IMR-90 (cell line): ENCODE data around the gene GLE1. TPM values are rescaled to one million over a fixed set of nuclear protein-coding genes. Genes with fewer than 3 reads are reported as not detected.

Experiments
- ATAC-seq: fragments of 200-7000 bp; cut with Tn5 transposase; 2 replicates; pipeline ENCODE4 v1.9.1; 2020; ENCODE audit warnings: low read depth, mild to moderate bottlenecking, moderate library complexity
- BruUV-seq: library from RNA; stranded (reverse); fragments of 400-500 nt; replicated peaks from 2 replicates; lab custom pipeline; 2021; lab: Mats Ljungman, UMichigan
- CTCF ChIA-PET: fragments of 300-600 bp; formaldehyde crosslinking; extraction: SDS; loops from one replicate; lab custom pipeline; 2021; ENCODE audit warnings: antibody characterized with exemption; lab: Yijun Ruan, JAX
- POLR2A ChIA-PET: fragments of 300-600 bp; sonication (Branson Sonifier 250); formaldehyde crosslinking; loops from one replicate; lab custom pipeline; 2022; ENCODE audit warnings: antibody characterized with exemption; ENCODE audit not compliant: unreplicated experiment; lab: Charles Lee
- DNase-seq: peaks from one replicate; pipeline ENCODE4 v3.0.0; 2013
- H2AFZ ChIP-seq: replicated peaks from 2 replicates; pipeline ENCODE3; 2013; ENCODE audit warnings: low read length, mild to moderate bottlenecking; ENCODE audit not compliant: poor library complexity
- H2AK5ac ChIP-seq: 2 replicates; pipeline ENCODE4 v1.6.1; 2013; ENCODE audit warnings: low read depth, low read length, inconsistent platforms
- H2AK9ac ChIP-seq: replicated peaks from 2 replicates; pipeline ENCODE3; 2013; ENCODE audit warnings: mild to moderate bottlenecking, low read depth, low read length, moderate library complexity; ENCODE audit not compliant: poor library complexity
- H2BK120ac ChIP-seq: 2 replicates; pipeline ENCODE4 v1.6.1; 2013; ENCODE audit warnings: low read depth, low read length, inconsistent platforms
- H2BK15ac ChIP-seq: 3 replicates; pipeline ENCODE4 v1.6.1; 2013; ENCODE audit warnings: low read depth, low read length, inconsistent platforms
- H2BK20ac ChIP-seq: 2 replicates; pipeline ENCODE4 v1.6.1; 2013; ENCODE audit warnings: low read depth, mild to moderate bottlenecking, inconsistent platforms, low read length, moderate library complexity
- H2BK5ac ChIP-seq: 2 replicates; pipeline ENCODE4 v1.6.1; 2013; ENCODE audit warnings: mild to moderate bottlenecking, low read depth, low read length, inconsistent platforms; ENCODE audit not compliant: poor library complexity, severe bottlenecking
- H3K14ac ChIP-seq: replicated peaks from 2 replicates; pipeline ENCODE4 v1.6.1; 2013; ENCODE audit warnings: low read depth, low read length, inconsistent platforms
- H3K18ac ChIP-seq: 2 replicates; pipeline ENCODE4 v1.6.1; 2013; ENCODE audit warnings: low read depth, low read length, control low read depth
- H3K23ac ChIP-seq: 2 replicates; pipeline ENCODE4 v1.6.1; 2013; ENCODE audit warnings: low read depth, low read length, inconsistent platforms
- H3K27ac ChIP-seq: 2 replicates; pipeline ENCODE4 v1.5.1; 2013; ENCODE audit warnings: mild to moderate bottlenecking, control low read depth, low read length; ENCODE audit not compliant: insufficient read depth
- H3K27me3 ChIP-seq: 2 replicates; pipeline ENCODE4 v1.6.1; 2013; ENCODE audit warnings: low read length; ENCODE audit not compliant: control insufficient read depth, insufficient read depth
- H3K36me3 ChIP-seq: 2 replicates; pipeline ENCODE4 v1.6.1; 2013; ENCODE audit warnings: low read length, mixed read lengths; ENCODE audit not compliant: control insufficient read depth, insufficient read depth
- H3K4ac ChIP-seq: 2 replicates; pipeline ENCODE4 v1.6.1; 2013; ENCODE audit warnings: low read depth, low read length, inconsistent platforms
- H3K4me1 ChIP-seq: 2 replicates; pipeline ENCODE4 v1.6.1; 2013; ENCODE audit warnings: low read length, mixed read lengths; ENCODE audit not compliant: control insufficient read depth, insufficient read depth
- H3K4me2 ChIP-seq: 2 replicates; pipeline ENCODE4 v1.6.1; 2013; ENCODE audit warnings: low read depth, mild to moderate bottlenecking, control low read depth, low read length, moderate library complexity
- H3K4me3 ChIP-seq: 2 replicates; pipeline ENCODE4 v1.5.1; 2013; ENCODE audit warnings: low read depth, mild to moderate bottlenecking, control low read depth, low read length, moderate library complexity; ENCODE audit not compliant: insufficient read depth
- H3K56ac ChIP-seq: 2 replicates; pipeline ENCODE4 v1.6.1; 2013; ENCODE audit warnings: low read length, inconsistent platforms; ENCODE audit not compliant: insufficient read depth; ENCODE audit errors: extremely low read depth
- H3K79me1 ChIP-seq, 2 experiments: 2 replicates each; pipeline ENCODE4 v1.6.1; 2013; ENCODE audit warnings: low read length in 2 of 2, inconsistent platforms in 1 of 2, low read depth in 1 of 2
- H3K9ac ChIP-seq: 2 replicates; pipeline ENCODE4 v1.6.1; 2013; ENCODE audit warnings: low read depth, low read length, control low read depth
- H3K9me1 ChIP-seq: 2 replicates; pipeline ENCODE4 v1.6.1; 2013; ENCODE audit warnings: low read length, inconsistent platforms; ENCODE audit not compliant: insufficient read depth
- H3K9me3 ChIP-seq: 2 replicates; pipeline ENCODE4 v1.6.1; 2013; ENCODE audit warnings: low read length; ENCODE audit not compliant: control insufficient read depth, insufficient read depth
- H4K20me1 ChIP-seq: 2 replicates; pipeline ENCODE4 v1.6.1; 2013; ENCODE audit warnings: low read length, inconsistent platforms; ENCODE audit not compliant: insufficient read depth
- H4K5ac ChIP-seq: 2 replicates; pipeline ENCODE4 v1.6.1; 2013; ENCODE audit warnings: mild to moderate bottlenecking, low read depth, low read length, control low read depth
- H4K8ac ChIP-seq, 2 experiments: 2 replicates each; pipeline ENCODE4 v1.6.1; 2013; ENCODE audit warnings: low read depth in 2 of 2, low read length in 2 of 2, control low read depth in 1 of 2, inconsistent platforms in 1 of 2
- H4K91ac ChIP-seq: 2 replicates; pipeline ENCODE4 v1.6.1; 2013; ENCODE audit warnings: low read depth, low read length, inconsistent platforms; ENCODE audit not compliant: insufficient read depth
- MAFK ChIP-seq: IDR thresholded peaks from 2 replicates; pipeline ENCODE4 v1.6.1; 2012; ENCODE audit warnings: low read depth, low read length, improper control_type of control experiment
- SMC3 ChIP-seq: fragments of 150-350 bp; IDR thresholded peaks from 2 replicates; pipeline ENCODE4 v1.6.1; 2016; ENCODE audit warnings: low read depth, mild to moderate bottlenecking, antibody characterized with exemption, low read length, moderate library complexity
- WGBS, 2 experiments: methylation state at CpG; one replicate each; pipeline versions ENCODE4 v1.1.5 to v1.1.7; 2013; ENCODE audit warnings: missing lambda C conversion rate in 2 of 2; ENCODE audit not compliant: insufficient read length in 1 of 2; ENCODE audit errors: extremely low coverage in 2 of 2; 5-methylcytosine and 5-hydroxymethylcytosine counted together
- dilution Hi-C: fragments of 300-500 bp; cut with HindIII; formaldehyde crosslinking; loops from one replicate; pipeline ENCODE4 v1.14.3; 2018; ENCODE audit warnings: low sequenced_read_pairs; ENCODE audit not compliant: unreplicated experiment
- in situ Hi-C: fragments of 300-500 bp; cut with MboI; formaldehyde crosslinking; loops from 3 replicates; pipeline ENCODE4 v1.14.3; 2019; ENCODE audit warnings: low sequenced_read_pairs, inconsistent platforms, mixed read lengths
- intact Hi-C: fragments of 100-400 bp; cut with micrococcal nuclease; formaldehyde crosslinking; loops from 2 replicates; pipeline ENCODE4 v1.10.0; 2022
- polyA plus RNA-seq, 3 experiments: library from polyadenylated mRNA; depleted of rRNA; stranded (reverse); fragments of >200 nt; gene quantifications; 2 replicates each; pipeline ENCODE4 v1.2.3, GENCODE V29; 2012; ENCODE audit warnings: low replicate concordance in 1 of 3
- total RNA-seq: library from RNA; depleted of rRNA; stranded (reverse); fragments of >200 nt; gene quantifications from 2 replicates; pipeline ENCODE4 v1.2.3, GENCODE V29; 2012

The GLE1 gene
- total and polyA plus RNA-seq, 2 of the 4 experiments (the other 2 are of a cell fraction): 14.3 to 39.4 TPM

DNA sequence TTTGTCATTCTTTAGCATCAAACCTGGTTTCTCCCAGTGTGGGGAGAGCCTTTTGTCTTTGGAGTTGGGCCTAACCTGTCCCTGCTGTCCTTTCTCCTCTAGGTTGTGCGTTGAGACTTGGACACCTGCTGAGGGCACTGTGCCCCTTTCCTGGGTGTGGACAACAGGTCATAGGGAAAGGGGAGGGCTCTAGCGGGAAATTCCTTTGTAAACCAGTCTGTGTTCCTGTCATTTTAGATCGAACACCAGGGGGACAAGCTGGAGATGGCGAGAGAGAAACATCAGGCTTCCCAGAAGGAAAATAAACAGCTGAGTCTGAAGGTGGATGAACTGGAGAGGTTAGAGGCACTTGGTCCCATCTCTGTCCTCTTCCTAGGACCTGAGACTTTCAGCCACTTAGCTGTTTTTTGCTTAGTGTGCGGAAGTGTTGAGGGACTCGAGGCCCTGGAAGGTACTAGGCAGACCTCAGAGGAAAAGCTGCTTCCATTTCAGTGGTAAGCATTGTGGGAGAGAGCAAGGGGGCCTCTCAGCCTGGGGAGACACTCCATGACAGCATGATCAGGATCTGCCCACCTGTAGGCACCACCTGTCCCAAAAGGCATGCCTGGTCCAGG lies 8.6 kb upstream of the GLE1 start:
- no TSS peak for BruUV-seq

More for the DNA sequence above, 8.6 kb upstream of the GLE1 start:
- H3K23ac ChIP-seq: no peak overlapping the region
- H3K4me1 ChIP-seq: no peaks in the 10 kb centered on the region
- H3K79me1 ChIP-seq: no peaks in the 10 kb centered on the region
- H2AK9ac ChIP-seq: no peak overlapping the region
- TF ChIP-seq MAFK (0 out of 2 replicates have a peak, but pooled peaks have one; percentile 7), SMC3 (no peak)
- intact Hi-C loops (no loop called here), in situ Hi-C loops (no loop called here), dilution Hi-C loops (no loop called here)
- H2BK15ac ChIP-seq: no peak overlapping the region
- CTCF ChIA-PET: no interaction called here
- H2BK120ac ChIP-seq: no peak overlapping the region
- no CpG with 5 or more reads among the region's 6 CpGs for WGBS, 2 experiments
- H4K8ac ChIP-seq: no peak overlapping the region
- H3K4me3 ChIP-seq: no peak overlapping the region
- no peak overlapping the region for H3K27ac ChIP-seq
- H3K36me3 ChIP-seq: peaks cover 44% of the 10 kb centered on the region
- no peak overlapping the region for H2AFZ ChIP-seq
- H3K9me1 ChIP-seq: no peaks in the 10 kb centered on the region
- no peak overlapping the region for H3K18ac ChIP-seq
- no peak overlapping the region for H3K14ac ChIP-seq
- no peak overlapping the region for H2BK20ac ChIP-seq
- no peak overlapping the region for H2BK5ac ChIP-seq
- no peak for DNase-seq
- H3K9me3 ChIP-seq: no peaks in the 10 kb centered on the region
- no peak overlapping the region for H2AK5ac ChIP-seq
- no peak overlapping the region for H4K91ac ChIP-seq
- H3K27me3 ChIP-seq: no peaks in the 10 kb centered on the region
- H3K56ac ChIP-seq: no peak overlapping the region
- H4K5ac ChIP-seq: no peak overlapping the region
- H3K4me2 ChIP-seq: no peak overlapping the region
- no peak overlapping the region for H3K9ac ChIP-seq
- no peaks in the 10 kb centered on the region for H4K20me1 ChIP-seq
- ATAC-seq: no peak
- POLR2A ChIA-PET: no interaction called here
- H3K4ac ChIP-seq: no peak overlapping the region
